ENCODE results near the gene MSGN1. TPM values are rescaled to one million over a fixed set of nuclear protein-coding genes. Genes with fewer than 3 reads are reported as not detected.

Gene MSGN1
- total RNA-seq, 2 donors from 2014 or later, result not detected

DNA sequence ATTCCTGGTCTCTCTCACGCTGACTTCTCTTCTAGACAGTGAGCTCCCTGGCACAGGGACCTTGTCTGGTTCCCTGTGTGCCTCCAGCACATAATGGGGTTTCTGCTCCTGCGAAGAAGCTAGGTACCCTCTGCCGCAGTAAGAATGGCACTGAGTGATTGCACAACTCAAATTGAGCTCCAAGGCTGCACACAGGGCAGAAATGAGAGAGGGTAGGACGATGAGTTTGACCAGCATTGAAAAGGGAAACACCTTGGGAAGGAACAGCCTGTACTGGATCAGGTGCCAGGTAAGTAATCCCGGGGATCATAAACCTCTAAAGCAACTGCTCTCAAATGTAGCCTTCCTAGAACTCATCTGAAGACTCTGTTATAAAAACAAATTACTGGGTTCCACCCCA is 21.0 kb upstream of the MSGN1 start:
- Mint-ChIP-seq H3K27ac (no peak overlapping the region), H3K9me3 (no peaks in the 10 kb centered on the region), H3K4me3 (no peak overlapping the region), H3K4me1 (ENCODE audit: low read depth in 2 of 2) (peaks cover 0 to 5% of the 10 kb centered on the region in 2 donors), H3K27me3 (peaks cover 38 to 50% of the 10 kb centered on the region in 2 donors), H3K36me3 (no peaks in the 10 kb centered on the region)
- DNase-seq (ENCODE audit: low spot score) (no peak), ATAC-seq (no peak)

DNA sequence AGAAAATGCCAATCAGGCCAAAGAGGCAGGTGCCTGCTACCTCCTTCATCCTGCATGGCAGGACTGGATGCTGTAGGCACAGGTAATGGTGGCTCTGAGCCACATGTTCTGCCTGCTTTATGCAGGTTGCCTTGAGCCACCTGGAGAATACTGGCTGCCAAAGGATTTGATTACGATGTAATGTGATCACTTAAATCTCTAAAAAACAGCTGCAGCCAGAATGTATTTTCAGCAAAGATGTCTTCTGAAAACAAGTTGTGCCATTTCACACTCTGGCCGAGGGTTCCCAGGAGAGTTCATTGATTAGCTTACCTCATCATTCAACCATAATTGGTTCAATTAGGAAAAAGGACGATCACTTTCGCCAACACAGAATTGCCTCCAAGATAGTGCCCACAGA is 17.9 kb upstream of the MSGN1 start:
- no peak for DNase-seq (ENCODE audit: low spot score)
- Mint-ChIP-seq H3K27me3 (peaks cover 21 to 23% of the 10 kb centered on the region in 2 donors), H3K4me1 (ENCODE audit: low read depth in 2 of 2) (peaks cover 0 to 3% of the 10 kb centered on the region in 2 donors), H3K27ac (no peak overlapping the region), H3K9me3 (no peaks in the 10 kb centered on the region), H3K4me3 (no peak overlapping the region), H3K36me3 (no peaks in the 10 kb centered on the region)
- ATAC-seq, result no peak

DNA sequence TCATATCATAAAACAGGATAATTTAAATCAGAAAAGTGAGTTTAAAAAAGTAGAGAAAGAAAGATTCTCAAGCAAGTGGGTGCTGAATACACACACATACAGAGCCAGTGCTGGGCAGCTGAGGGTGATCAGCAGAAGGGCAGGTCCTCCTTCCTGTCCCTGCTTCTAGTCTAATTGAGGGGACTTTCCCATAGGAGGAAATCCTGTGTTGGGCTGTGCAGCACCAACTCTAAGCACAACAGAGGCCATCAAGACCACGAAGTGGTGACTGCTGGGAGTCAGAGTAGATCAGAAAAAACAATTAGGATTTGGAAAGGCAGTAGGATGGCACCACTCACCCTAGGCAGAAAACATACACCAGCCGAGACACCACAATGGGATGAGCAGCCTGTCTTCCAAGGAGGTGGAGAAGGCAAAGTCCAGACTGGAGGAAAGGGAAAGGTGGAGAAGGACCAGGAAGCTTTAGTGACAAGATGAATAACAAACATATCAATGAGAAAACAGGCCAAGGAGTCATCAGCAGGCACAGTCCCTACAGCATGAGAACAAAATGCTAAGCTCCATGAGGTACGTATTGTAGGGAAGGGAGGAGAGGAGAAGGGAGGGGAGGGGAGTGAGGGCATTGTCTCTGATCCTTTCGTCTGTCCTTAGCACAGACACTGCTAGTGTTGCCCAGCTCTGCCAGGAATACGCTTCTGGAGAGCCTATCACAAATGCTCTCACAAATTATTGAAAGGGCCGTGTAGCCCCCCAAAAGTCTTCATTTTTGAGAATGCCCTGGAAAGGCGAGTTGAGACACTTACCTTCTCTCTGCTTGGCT is 16.7 kb upstream of the MSGN1 start:
- DNase-seq (ENCODE audit: low spot score), result no peak
- Mint-ChIP-seq H3K9me3 (no peaks in the 10 kb centered on the region), H3K36me3 (no peaks in the 10 kb centered on the region), H3K4me1 (ENCODE audit: low read depth in 2 of 2) (peaks cover 0 to 3% of the 10 kb centered on the region in 2 donors), H3K27me3 (peaks cover 19 to 24% of the 10 kb centered on the region in 2 donors), H3K4me3 (no peak overlapping the region), H3K27ac (no peak overlapping the region)
- ATAC-seq, result peak; percentile 15 to 31

DNA sequence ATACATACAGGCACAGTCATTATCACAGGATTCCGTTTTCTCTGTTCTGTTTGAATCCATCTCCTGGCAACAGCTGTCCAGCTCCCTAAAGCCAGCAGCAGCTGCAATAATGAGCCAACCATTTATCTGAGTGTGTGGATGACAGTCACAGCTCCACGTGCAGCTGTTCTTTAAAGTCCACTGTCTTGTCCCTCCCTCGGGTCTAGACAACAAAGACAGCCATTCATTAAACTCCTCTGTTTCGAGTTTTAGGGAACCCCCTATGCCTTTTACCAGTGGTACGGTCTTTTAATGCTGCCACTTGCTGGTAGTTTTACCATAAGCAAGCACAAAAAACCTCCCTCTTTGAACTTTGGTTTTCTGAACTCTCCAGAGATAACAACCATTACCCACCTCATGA is 16.0 kb upstream of the MSGN1 start:
- no peak overlapping the region for H3K4me3 Mint-ChIP-seq
- peaks cover 12 to 19% of the 10 kb centered on the region in 2 donors for H3K27me3 Mint-ChIP-seq
- H3K9me3 Mint-ChIP-seq, result no peaks in the 10 kb centered on the region
- H3K36me3 Mint-ChIP-seq, result no peaks in the 10 kb centered on the region
- DNase-seq (ENCODE audit: low spot score) (no peak), ATAC-seq (no peak)
- peaks cover 0 to 3% of the 10 kb centered on the region in 2 donors for H3K4me1 Mint-ChIP-seq (ENCODE audit: low read depth in 2 of 2)
- no peak overlapping the region for H3K27ac Mint-ChIP-seq

- no peaks in the 10 kb centered on the region for H3K36me3 Mint-ChIP-seq
- H3K4me3 Mint-ChIP-seq, result no peak overlapping the region
- H3K27ac Mint-ChIP-seq, result no peak overlapping the region
These were observed 15.4 kb upstream of the MSGN1 start for GRCh38 chr2:17800693-17801458.

GRCh38 chr2:17803497-17803896 is 12.8 kb upstream of the MSGN1 start:
- DNase-seq (ENCODE audit: low spot score), result no peak
- Mint-ChIP-seq H3K4me1 (ENCODE audit: low read depth in 2 of 2) (peaks cover 0 to 3% of the 10 kb centered on the region in 2 donors), H3K9me3 (no peaks in the 10 kb centered on the region), H3K36me3 (no peaks in the 10 kb centered on the region), H3K27ac (no peak overlapping the region), H3K4me3 (no peak overlapping the region), H3K27me3 (peaks cover 8 to 15% of the 10 kb centered on the region in 2 donors)
- ATAC-seq, result no peak

More at GRCh38 chr2:17800693-17801458, 15.4 kb upstream of the MSGN1 start:
- Mint-ChIP-seq H3K4me1 (ENCODE audit: low read depth in 2 of 2) (peaks cover 0 to 3% of the 10 kb centered on the region in 2 donors), H3K9me3 (no peaks in the 10 kb centered on the region), H3K27me3 (peaks cover 8 to 17% of the 10 kb centered on the region in 2 donors)
- ATAC-seq, result no peak
- no peak for DNase-seq (ENCODE audit: low spot score)

DNA sequence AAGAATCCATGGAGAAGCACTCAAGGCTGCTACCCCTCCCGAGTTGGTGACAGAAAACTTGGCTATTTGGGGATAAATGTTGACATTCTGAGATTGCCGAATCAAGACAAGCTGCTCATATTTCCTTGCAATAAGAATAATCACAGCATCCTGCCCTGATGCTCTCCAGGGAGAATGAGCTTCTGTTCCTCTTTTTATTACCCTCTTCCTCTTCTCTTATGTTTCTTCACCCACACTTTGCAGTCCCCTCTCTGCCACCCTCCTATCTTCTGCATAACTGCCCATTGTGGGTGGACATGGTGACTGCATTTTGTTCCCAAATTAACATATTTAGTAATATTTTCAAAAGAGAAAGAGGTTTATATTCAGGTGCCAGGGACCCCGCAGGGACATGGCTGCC is 11.9 kb upstream of the MSGN1 start:
- Mint-ChIP-seq H3K4me3 (no peak overlapping the region), H3K27me3 (peaks cover 4 to 12% of the 10 kb centered on the region in 2 donors), H3K36me3 (no peaks in the 10 kb centered on the region), H3K9me3 (no peaks in the 10 kb centered on the region), H3K4me1 (ENCODE audit: low read depth in 2 of 2) (peaks cover 0 to 1% of the 10 kb centered on the region in 2 donors), H3K27ac (no peak overlapping the region)
- DNase-seq (ENCODE audit: low spot score) (no peak), ATAC-seq (no peak)

GRCh38 chr2:17805166-17805565 is 11.1 kb upstream of the MSGN1 start:
- peaks cover 0 to 15% of the 10 kb centered on the region in 2 donors for H3K27me3 Mint-ChIP-seq
- H3K4me1 Mint-ChIP-seq (ENCODE audit: low read depth in 2 of 2), result no peaks in the 10 kb centered on the region
- DNase-seq (ENCODE audit: low spot score) (no peak), ATAC-seq (no peak)
- no peak overlapping the region for H3K27ac Mint-ChIP-seq
- H3K36me3 Mint-ChIP-seq, result no peaks in the 10 kb centered on the region
- no peaks in the 10 kb centered on the region for H3K9me3 Mint-ChIP-seq
- H3K4me3 Mint-ChIP-seq, result no peak overlapping the region

- no peaks in the 10 kb centered on the region for H3K4me1 Mint-ChIP-seq (ENCODE audit: low read depth in 2 of 2)
- no peaks in the 10 kb centered on the region for H3K36me3 Mint-ChIP-seq
- H3K27ac Mint-ChIP-seq, result no peak overlapping the region
- H3K4me3 Mint-ChIP-seq, result no peak overlapping the region
- ATAC-seq (no peak), DNase-seq (ENCODE audit: low spot score) (no peak)
- H3K27me3 Mint-ChIP-seq, result peaks cover 0 to 15% of the 10 kb centered on the region in 2 donors
- H3K9me3 Mint-ChIP-seq, result no peaks in the 10 kb centered on the region
These were observed 10.4 kb upstream of the MSGN1 start for GRCh38 chr2:17805717-17806363.

DNA sequence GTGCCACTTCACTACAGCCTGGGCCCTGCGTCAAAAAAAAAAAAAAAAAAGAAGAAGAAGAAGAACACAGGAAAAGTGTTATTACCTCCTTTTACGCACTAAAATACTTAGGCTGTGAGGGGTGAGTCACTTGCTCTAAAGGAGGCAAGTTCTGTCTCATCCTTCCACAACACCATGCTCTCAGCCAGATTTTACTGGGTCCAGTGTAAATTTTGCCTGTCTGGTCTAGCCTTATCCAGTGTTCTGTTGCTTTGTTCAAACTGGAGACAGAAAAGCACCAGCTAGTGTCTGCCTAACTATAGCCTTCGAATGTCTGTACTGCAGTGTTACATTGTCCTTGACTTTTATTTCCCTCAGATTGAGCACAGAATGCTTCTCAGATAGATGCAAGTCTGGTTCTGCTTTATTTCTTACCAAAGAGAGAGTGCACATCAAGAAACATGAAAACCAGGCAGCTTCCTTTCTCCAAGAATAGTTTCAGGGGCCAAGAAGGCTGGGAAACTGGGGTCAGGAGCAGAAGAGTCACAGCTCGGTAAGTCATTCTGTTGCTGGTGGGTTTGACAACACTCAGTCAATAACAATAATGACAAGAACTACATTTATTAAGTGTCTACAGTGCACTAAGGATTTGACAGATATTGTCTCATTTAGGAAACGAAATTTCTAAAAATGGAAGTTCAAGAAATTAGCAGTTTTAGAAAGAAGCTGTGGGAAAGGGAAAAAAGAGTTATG is 3.1 kb upstream of the MSGN1 start:
- ATAC-seq (no peak), DNase-seq (ENCODE audit: low spot score) (no peak)
- Mint-ChIP-seq H3K27me3 (peaks cover 23 to 26% of the 10 kb centered on the region in 2 donors), H3K27ac (no peak overlapping the region), H3K4me3 (no peak overlapping the region), H3K36me3 (no peaks in the 10 kb centered on the region), H3K4me1 (ENCODE audit: low read depth in 2 of 2) (no peaks in the 10 kb centered on the region), H3K9me3 (no peaks in the 10 kb centered on the region)

DNA sequence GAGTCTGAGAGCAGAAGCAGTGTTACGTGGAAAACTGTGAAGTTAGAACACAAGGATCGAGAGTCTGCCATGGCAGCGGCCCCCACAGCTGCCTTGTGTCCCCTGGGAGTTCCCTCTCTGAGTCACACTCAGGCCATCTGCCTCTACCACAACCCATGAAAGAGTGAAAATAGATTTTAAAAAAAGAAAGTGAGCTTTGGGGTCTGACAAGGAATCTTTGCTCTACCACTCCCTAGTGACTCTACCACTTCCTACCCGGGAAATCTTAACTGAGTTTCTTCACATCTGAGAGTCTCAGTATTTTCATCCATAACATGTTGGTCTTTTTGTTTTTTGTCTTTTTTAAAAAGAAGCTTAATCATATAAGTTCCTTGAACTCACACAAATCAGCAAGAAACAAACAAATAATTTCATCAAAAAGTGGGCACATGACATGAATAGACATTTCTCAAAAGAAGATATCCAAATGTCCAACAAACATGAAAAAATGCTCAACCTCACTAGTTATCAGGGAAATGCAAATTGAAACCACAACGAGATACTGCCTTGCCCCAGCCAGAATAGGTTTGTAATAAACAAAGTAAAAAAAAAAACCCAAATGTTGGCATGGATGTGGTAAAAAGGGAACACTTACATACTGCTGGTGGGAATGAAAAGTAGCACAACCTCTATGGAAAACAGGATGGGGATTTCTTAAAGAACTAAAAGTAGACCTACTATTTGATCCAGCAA is 2.4 kb upstream of the MSGN1 start:
- Mint-ChIP-seq H3K27me3 (peaks cover 23 to 26% of the 10 kb centered on the region in 2 donors), H3K4me3 (no peak overlapping the region), H3K27ac (no peak overlapping the region), H3K4me1 (ENCODE audit: low read depth in 2 of 2) (no peaks in the 10 kb centered on the region), H3K9me3 (no peaks in the 10 kb centered on the region), H3K36me3 (no peaks in the 10 kb centered on the region)
- ATAC-seq (no peak), DNase-seq (ENCODE audit: low spot score) (no peak)

DNA sequence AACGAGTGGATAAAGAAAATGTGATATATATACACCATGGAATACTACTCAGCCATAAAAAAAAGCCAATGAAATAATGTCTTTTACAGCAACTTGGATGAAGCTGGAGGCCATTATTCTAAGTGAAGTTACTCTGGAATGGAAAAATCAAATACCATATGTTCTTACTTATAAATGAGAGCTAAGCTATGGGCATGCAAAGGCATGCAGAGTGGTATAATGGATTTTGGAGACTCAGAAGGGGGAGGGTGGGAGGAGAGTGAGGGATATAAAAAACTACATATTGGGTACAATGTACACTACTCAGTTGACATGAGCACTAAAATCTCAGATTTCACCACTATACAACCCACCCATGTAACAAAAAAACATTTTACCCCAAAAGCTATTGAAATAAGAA is 1.7 kb upstream of the MSGN1 start:
- Mint-ChIP-seq H3K4me3 (no peak overlapping the region), H3K9me3 (no peaks in the 10 kb centered on the region), H3K36me3 (no peaks in the 10 kb centered on the region), H3K27me3 (peaks cover 22 to 23% of the 10 kb centered on the region in 2 donors), H3K4me1 (ENCODE audit: low read depth in 2 of 2) (no peaks in the 10 kb centered on the region), H3K27ac (no peak overlapping the region)
- DNase-seq (ENCODE audit: low spot score), result no peak
- ATAC-seq, result no peak
